Endothelial cell (in vitro differentiated cells): Measurements from ENCODE around the gene FOXA3. TPM values are rescaled to one million over a fixed set of nuclear protein-coding genes. Genes with fewer than 3 reads are reported as not detected.

Experiments used
- DNase-seq: peaks from one replicate; pipeline ENCODE4 v3.0.0; 2021; ENCODE audit warnings: low spot score
- H3K27ac Mint-ChIP-seq: one replicate; pipeline ENCODE4 v1.8.0; 2021; ENCODE audit warnings: mixed read lengths, inconsistent platforms; ENCODE audit not compliant: unreplicated experiment
- H3K27me3 Mint-ChIP-seq: one replicate; pipeline ENCODE4 v1.8.0; 2021; ENCODE audit warnings: mild to moderate bottlenecking, moderate library complexity, mixed read lengths, inconsistent platforms; ENCODE audit not compliant: unreplicated experiment
- H3K36me3 Mint-ChIP-seq: one replicate; pipeline ENCODE4 v1.8.0; 2021; ENCODE audit warnings: mild to moderate bottlenecking, low read depth, mixed read lengths, inconsistent platforms; ENCODE audit not compliant: unreplicated experiment
- H3K4me1 Mint-ChIP-seq: one replicate; pipeline ENCODE4 v1.8.0; 2021; ENCODE audit warnings: mild to moderate bottlenecking, mixed read lengths, inconsistent platforms; ENCODE audit not compliant: unreplicated experiment
- H3K4me3 Mint-ChIP-seq: one replicate; pipeline ENCODE4 v1.8.0; 2021; ENCODE audit warnings: mild to moderate bottlenecking, mixed read lengths, inconsistent platforms; ENCODE audit not compliant: unreplicated experiment
- H3K9me3 Mint-ChIP-seq: one replicate; pipeline ENCODE4 v1.8.0; 2021; ENCODE audit warnings: mixed read lengths, inconsistent platforms; ENCODE audit not compliant: unreplicated experiment
- CTCF ChIP-seq: fragments of 200-600 bp; sonication (generic); IDR thresholded peaks from one replicate; pipeline ENCODE4 v1.5.0; 2021; ENCODE audit warnings: antibody characterized with exemption; ENCODE audit not compliant: unreplicated experiment
- total RNA-seq: library from RNA; stranded (reverse); fragmentation: NEBNext Ultra II Directional; extraction: Animal tissue kit (Norgen Biotek cat#: 25700); gene quantifications from one replicate; pipeline ENCODE4 v1.2.1, GENCODE V29; 2021; ENCODE audit not compliant: unreplicated experiment

The FOXA3 gene
- total RNA-seq, 1 donor from 2014 or later: 1.1 TPM

- DNase-seq: no peak
- H3K27me3 Mint-ChIP-seq: peaks cover 24% of the 10 kb centered on the region
These were observed 38.9 kb upstream of the FOXA3 start for GRCh38 chr19:45825263-45825605.

DNA sequence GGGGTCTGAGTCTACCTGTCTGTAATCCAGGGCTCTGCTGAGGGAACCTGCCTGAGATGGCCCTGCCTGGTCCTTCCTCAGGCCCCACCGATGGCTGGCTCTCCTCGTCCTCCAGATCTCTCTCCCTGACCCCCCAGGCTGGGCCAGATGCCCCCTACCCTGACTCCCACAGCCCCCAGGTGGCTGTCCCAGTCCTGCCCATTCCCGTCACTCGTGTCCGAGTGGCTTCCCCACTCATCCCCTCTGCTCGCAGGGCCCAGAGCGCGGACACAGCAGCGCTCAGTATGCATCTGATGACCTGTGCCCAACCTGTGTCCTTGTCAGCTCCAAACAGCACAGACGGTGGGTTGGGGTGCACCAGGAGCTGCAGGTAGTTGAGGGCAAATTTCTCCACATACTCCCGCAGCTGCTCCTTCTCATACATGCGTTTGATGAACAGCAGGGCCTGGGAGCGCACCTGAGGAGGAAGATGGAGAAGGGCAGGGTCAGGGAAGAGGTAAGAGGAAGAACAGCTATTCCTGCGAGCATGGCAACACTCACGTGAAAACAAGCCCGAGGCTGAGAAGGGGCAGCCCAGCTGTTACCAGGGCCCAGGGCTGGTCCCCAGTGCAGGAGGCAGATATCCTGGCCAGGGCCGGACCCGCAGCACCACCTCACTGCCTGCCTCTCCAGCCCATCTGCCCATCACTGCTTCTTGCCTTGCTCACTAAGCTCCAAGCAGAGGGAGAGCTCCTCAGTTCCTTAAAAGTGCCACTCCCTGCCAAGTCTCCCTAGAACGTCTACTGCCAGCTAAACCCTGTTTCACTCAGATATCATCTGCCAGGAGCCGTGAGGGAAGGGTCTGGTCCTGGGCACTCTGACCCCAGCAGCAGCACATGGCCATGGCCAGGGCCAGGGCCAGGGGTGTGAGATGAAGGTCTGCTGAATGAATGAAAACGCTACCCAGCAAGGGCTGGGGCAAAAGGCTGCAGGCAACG is 37.9 kb upstream of the FOXA3 start:
- H3K27ac Mint-ChIP-seq: no peak overlapping the region
- H3K9me3 Mint-ChIP-seq: no peaks in the 10 kb centered on the region
- H3K4me3 Mint-ChIP-seq: no peak overlapping the region
- peaks cover 40% of the 10 kb centered on the region for H3K36me3 Mint-ChIP-seq
- no peak for TF ChIP-seq CTCF
- H3K4me1 Mint-ChIP-seq: peaks cover 2% of the 10 kb centered on the region
- no peak for DNase-seq
- peaks cover 24% of the 10 kb centered on the region for H3K27me3 Mint-ChIP-seq

More at GRCh38 chr19:45825263-45825605, 38.9 kb upstream of the FOXA3 start:
- TF ChIP-seq CTCF: no peak
- Mint-ChIP-seq H3K4me3 (no peak overlapping the region), H3K27ac (no peak overlapping the region), H3K4me1 (peaks cover 3% of the 10 kb centered on the region), H3K9me3 (no peaks in the 10 kb centered on the region), H3K36me3 (peaks cover 35% of the 10 kb centered on the region)

GRCh38 chr19:45826934-45827333 is 37.2 kb upstream of the FOXA3 start:
- Mint-ChIP-seq H3K36me3 (peaks cover 45% of the 10 kb centered on the region), H3K4me3 (peak overlapping the region; percentile 63), H3K9me3 (no peaks in the 10 kb centered on the region), H3K4me1 (no peaks in the 10 kb centered on the region), H3K27ac (no peak overlapping the region), H3K27me3 (peaks cover 26% of the 10 kb centered on the region)
- no peak for DNase-seq
- no peak for TF ChIP-seq CTCF

DNA sequence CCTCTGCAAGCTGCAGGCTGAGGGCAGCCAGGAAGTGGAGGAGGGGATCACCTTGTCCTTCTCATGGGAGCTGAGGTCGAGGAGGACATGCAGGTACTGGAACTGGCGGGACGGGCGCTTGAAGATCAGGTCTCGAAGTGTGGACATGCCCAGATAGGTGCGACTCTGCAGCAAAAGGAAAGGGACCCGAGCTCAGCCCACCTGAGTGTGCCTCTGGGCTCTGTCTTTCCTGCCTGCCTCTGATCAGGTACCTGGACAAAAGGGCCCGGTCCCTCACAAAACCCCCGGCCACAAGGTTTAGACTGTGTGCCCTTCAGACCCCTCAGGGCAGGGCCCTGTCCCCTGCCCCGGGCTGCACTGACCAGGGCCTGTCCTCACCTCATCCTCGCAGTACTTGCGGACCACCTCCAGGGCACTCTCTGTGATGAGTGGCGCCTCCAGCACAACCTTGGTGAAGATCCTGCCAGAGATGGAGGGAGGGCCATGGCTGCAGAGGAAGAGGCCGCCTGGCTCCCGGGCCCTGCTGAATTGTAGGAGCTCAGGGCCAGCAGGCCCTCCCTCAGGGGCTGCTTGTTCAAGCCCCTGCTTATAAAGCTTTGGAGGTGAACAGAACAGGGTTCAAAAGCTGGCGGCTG is 36.5 kb upstream of the FOXA3 start:
- no peak for DNase-seq
- peak overlapping the region; percentile 69 for H3K4me3 Mint-ChIP-seq
- H3K27me3 Mint-ChIP-seq: peaks cover 26% of the 10 kb centered on the region
- no peaks in the 10 kb centered on the region for H3K4me1 Mint-ChIP-seq
- peaks cover 49% of the 10 kb centered on the region for H3K36me3 Mint-ChIP-seq
- no peak for TF ChIP-seq CTCF
- no peaks in the 10 kb centered on the region for H3K9me3 Mint-ChIP-seq
- H3K27ac Mint-ChIP-seq: no peak overlapping the region

DNA sequence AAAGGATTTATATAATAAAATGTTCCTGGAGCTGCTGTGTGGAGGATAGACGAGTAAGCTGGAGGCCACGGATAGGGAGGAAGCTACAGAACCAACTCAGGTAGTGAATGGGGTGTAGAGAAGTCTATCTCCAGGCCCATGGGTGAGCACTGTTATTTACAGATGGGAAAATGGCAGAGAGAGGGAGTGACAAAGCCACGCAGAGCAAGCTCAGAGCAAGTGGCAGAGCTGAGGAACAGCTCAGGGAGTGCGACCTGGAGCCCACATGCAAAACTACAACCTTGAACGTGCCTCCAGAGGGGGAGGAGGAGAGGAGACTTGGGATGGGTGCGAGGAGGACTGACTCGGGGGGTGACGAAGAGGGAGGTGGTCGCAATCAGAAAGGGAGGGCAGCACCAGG is 35.6 kb upstream of the FOXA3 start:
- H3K27ac Mint-ChIP-seq: no peak overlapping the region
- no peaks in the 10 kb centered on the region for H3K4me1 Mint-ChIP-seq
- H3K9me3 Mint-ChIP-seq: no peaks in the 10 kb centered on the region
- DNase-seq: no peak
- TF ChIP-seq CTCF: no peak
- H3K27me3 Mint-ChIP-seq: peaks cover 24% of the 10 kb centered on the region
- H3K36me3 Mint-ChIP-seq: peaks cover 49% of the 10 kb centered on the region
- peak overlapping the region; percentile 69 for H3K4me3 Mint-ChIP-seq
